Neutrophil (primary cell): ENCODE measurements around the gene P3H3.
A peak's percentile ranks its signal among the peaks of the same experiment; 100 is the strongest.

Source experiments
- H3K27ac ChIP-seq: fragments of 200-600 bp; sonication (generic); 2 replicates; pipeline ENCODE4 v1.5.1; 2016; ENCODE audit warnings: mild to moderate bottlenecking, moderate library complexity
- H3K27me3 ChIP-seq: fragments of 200-600 bp; sonication (generic); 2 replicates; pipeline ENCODE4 v1.6.0; 2016; ENCODE audit warnings: mild to moderate bottlenecking
- H3K36me3 ChIP-seq: fragments of 200-600 bp; sonication (generic); 2 replicates; pipeline ENCODE4 v1.5.1; 2017
- H3K4me1 ChIP-seq, 2 experiments: fragments of 200-600 bp in 1 of 2; sonication (generic) in 1 of 2; 1 replicate in 1 of 2; 2 replicates in 1 of 2; pipeline versions ENCODE4 v1.5.1 to v1.6.1; 2013 to 2016; ENCODE audit warnings: low read depth in 1 of 2, low read length in 1 of 2, mild to moderate bottlenecking in 1 of 2, moderate library complexity in 1 of 2; ENCODE audit not compliant: control insufficient read depth in 1 of 2, insufficient read depth in 1 of 2
- H3K4me3 ChIP-seq, 2 experiments: fragments of 200-600 bp in 1 of 2; sonication (generic) in 1 of 2; 1 replicate in 1 of 2; 2 replicates in 1 of 2; pipeline ENCODE4 v1.5.1; 2013 to 2016; ENCODE audit warnings: low read depth in 1 of 2, low read length in 1 of 2, mild to moderate bottlenecking in 1 of 2, moderate library complexity in 1 of 2
- H3K9me3 ChIP-seq: fragments of 200-600 bp; sonication (generic); 2 replicates; pipeline ENCODE4 v1.5.1; 2016
- TF ChIP-seq, protein P1 (sequence below): fragments of 200-600 bp; sonication (generic); IDR thresholded peaks from 2 replicates; pipeline ENCODE4 v1.5.1; 2016; ENCODE audit warnings: antibody characterized with exemption

The P3H3 gene

DNA sequence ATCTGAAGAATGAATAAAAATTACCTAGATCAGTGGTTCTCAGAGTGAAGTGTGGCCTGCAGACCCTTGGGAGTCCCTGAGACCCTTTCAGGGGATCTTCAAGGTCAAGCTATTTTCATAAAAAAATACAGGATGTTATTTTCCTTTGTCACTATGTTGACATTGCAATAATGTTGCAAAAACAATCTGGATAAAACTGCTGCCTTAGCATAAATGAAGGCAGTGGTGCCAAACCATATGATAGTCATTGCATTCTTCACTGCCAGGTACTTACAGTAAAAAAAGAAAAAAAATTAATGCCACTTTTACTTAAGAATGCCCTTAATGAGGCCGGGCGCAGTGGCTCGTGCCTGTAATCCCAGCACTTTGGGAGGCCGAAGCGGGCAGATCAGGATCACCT lies 40.9 kb upstream of the P3H3 start:
- Histone ChIP-seq H3K4me3 (no peak overlapping the region), H3K36me3 (no peaks in the 10 kb centered on the region), H3K27ac (no peak overlapping the region), H3K9me3 (no peaks in the 10 kb centered on the region), H3K27me3 (no peaks in the 10 kb centered on the region), H3K4me1 (peaks cover 34 to 42% of the 10 kb centered on the region in 2 experiments)
- TF ChIP-seq, protein P1, sequence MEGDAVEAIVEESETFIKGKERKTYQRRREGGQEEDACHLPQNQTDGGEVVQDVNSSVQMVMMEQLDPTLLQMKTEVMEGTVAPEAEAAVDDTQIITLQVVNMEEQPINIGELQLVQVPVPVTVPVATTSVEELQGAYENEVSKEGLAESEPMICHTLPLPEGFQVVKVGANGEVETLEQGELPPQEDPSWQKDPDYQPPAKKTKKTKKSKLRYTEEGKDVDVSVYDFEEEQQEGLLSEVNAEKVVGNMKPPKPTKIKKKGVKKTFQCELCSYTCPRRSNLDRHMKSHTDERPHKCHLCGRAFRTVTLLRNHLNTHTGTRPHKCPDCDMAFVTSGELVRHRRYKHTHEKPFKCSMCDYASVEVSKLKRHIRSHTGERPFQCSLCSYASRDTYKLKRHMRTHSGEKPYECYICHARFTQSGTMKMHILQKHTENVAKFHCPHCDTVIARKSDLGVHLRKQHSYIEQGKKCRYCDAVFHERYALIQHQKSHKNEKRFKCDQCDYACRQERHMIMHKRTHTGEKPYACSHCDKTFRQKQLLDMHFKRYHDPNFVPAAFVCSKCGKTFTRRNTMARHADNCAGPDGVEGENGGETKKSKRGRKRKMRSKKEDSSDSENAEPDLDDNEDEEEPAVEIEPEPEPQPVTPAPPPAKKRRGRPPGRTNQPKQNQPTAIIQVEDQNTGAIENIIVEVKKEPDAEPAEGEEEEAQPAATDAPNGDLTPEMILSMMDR: no peak

DNA sequence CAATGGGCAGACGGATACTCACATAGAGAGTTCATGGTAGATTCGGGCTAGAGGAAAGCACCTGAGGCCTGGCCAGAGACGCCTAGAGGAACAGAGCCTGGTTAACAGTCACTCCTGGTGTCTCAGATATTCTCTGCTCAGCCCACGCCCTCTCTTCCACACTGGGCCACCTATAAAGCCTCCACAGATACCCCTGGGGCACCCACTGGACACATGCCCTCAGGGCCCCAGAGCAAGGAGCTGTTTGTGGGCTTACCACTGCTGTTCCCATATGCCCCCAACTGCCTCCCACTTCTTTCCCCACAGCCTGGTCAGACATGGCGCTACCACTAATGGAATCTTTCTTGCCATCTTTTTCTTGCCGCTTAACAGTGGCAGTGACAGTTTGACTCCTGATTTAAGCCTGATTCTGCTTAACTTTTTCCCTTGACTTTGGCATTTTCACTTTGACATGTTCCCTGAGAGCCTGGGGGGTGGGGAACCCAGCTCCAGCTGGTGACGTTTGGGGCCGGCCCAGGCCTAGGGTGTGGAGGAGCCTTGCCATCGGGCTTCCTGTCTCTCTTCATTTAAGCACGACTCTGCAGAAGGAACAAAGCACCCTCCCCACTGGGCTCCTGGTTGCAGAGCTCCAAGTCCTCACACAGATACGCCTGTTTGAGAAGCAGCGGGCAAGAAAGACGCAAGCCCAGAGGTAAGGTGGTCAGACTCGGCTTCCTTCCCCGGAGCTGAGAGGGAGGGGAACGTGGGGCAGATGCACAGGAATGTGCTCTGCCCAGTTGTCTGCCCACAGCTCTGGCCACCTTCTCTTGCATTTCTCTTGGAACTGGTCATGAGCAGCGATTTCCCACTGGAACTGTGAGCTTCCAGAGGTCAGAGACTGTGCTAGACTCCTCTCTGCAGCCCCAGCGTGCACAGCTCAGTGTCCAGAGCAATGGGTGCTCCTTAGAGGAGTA lies 39.0 kb upstream of the P3H3 start, which contains the start of gene CD4:
Gene CD4, plus strand, starts transcription at position 557 of the 953 bp plus-strand sequence. CDS start 10,611 bp downstream, outside the sequence.
- H3K27ac ChIP-seq: no peak within 1 kb of the TSS
- TF ChIP-seq, protein P1: no peak
- H3K27me3 ChIP-seq: no peaks in the 10 kb centered on the region
- H3K4me1 ChIP-seq: peaks cover 42 to 50% of the 10 kb centered on the region in 2 experiments
- no peaks in the 10 kb centered on the region for H3K36me3 ChIP-seq
- H3K9me3 ChIP-seq: no peaks in the 10 kb centered on the region
- no peak within 1 kb of the TSS for H3K4me3 ChIP-seq

DNA sequence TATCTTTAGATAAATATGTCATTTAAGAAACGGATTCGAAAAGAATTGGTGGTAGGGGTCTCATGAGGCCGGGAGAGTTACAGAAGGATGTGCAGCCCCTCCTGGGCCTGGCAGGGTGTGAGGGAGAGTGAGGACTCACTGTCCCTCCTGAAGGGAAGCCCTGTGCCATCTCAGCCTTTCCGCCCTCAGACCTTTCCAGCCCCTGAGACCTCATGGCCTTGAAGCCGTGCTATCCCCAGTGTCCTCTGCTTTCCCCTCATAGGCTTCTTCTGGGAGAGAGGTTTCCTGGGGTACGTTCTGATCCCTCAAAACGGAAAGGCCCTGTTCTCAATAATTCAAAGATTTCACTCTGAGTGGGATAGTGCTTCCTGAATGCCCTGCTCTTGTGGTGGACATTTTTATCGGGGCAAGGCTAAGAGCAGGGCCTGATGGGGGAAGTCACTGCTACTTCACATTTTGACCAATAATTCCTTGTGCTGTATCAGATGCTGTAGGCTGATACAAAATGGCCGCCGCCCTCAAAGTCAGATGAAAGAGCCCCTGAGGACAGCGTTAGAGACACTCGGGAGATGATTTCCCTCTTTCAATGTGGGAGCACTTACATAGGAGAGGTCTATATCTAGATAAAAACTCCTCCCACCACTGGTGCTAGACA lies 37.6 kb upstream of the P3H3 start:
- H3K27ac ChIP-seq: no peak overlapping the region
- no peaks in the 10 kb centered on the region for H3K27me3 ChIP-seq
- H3K9me3 ChIP-seq: no peaks in the 10 kb centered on the region
- no peaks in the 10 kb centered on the region for H3K36me3 ChIP-seq
- H3K4me3 ChIP-seq: no peak overlapping the region
- TF ChIP-seq, protein P1: no peak
- H3K4me1 ChIP-seq: peaks cover 29 to 36% of the 10 kb centered on the region in 2 experiments

DNA sequence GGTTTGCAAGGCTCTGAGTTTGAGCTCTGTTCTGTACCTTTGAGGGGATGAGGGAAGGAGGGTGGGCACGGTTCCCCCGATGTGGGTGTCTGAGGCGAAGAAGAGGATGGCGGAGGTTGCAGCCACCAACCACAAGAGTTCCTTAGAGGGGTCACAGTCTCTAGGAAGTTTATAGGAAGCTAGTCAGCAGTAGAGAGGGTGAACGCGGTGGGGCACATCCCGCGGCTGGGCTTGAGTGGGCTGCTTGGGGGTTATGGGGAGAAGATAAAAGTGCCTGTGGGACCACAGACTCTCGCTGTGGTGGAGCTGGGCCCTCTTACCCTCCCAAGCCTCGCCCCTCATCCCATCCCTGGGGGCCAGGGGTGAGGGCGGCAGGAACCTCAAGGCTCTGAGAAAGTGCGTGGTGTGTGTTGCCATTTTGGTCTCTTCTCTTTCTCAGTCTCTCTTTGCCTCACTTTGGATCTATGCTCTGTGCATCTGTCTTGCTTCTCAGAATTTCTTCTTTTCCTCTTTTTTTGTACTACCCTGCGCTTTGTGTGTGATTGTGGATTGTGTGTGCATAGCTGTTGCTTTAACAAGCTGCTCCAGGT lies 36.2 kb upstream of the P3H3 start:
- TF ChIP-seq, protein P1: no peak
- H3K4me1 ChIP-seq: peaks cover 26 to 35% of the 10 kb centered on the region in 2 experiments

DNA sequence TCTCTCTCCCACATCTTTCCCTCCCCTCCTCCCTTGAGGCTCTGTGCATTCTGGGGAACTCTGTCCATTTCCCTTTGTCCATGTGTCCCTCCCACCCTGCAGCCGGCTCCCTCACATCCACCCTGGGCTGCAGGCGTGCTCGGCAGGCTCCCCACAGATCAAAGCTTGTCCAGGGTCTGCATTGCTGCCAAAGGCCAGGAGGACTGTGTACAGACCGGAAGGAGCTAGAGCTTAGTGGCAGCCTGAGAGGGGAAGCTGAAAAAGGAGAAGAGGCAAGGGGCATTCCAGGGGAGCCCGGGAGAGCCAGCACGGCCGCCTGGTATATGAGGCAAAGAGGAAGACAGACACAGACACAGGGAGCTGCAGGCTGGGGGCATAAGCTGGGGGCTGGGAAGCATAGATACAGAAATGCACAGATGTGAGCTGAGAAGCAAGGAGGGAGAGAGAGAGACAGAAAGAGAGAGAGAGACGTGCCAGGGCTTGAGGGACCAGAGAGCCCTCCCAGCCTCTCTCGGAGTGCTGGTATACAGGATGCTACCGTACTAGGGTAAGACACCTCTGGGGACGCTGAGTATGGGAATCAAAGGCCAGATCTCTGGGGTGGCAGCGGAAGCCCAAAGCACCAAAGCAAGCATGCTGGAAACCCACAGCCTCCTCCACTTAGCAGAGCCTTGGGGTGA lies 35.5 kb upstream of the P3H3 start:
- Histone ChIP-seq H3K4me1 (peaks cover 26 to 35% of the 10 kb centered on the region in 2 experiments), H3K9me3 (no peaks in the 10 kb centered on the region), H3K27me3 (no peaks in the 10 kb centered on the region), H3K27ac (peak overlapping the region; percentile 76), H3K4me3 (peak overlapping the region; percentile 15 to 47), H3K36me3 (no peaks in the 10 kb centered on the region)
- TF ChIP-seq, protein P1: no peak

More for the DNA sequence above, 36.2 kb upstream of the P3H3 start:
- no peaks in the 10 kb centered on the region for H3K9me3 ChIP-seq
- peak overlapping the region; percentile 15 to 47 for H3K4me3 ChIP-seq
- no peaks in the 10 kb centered on the region for H3K27me3 ChIP-seq
- no peaks in the 10 kb centered on the region for H3K36me3 ChIP-seq
- peak overlapping the region; percentile 76 for H3K27ac ChIP-seq
